D721Med (cell line): ENCODE data around the gene TLL1.

Experiments used
- DNase-seq: peaks from one replicate; pipeline ENCODE4 v3.0.0; 2011; ENCODE audit warnings: low spot score; ENCODE audit not compliant: insufficient read length
- FAIRE-seq: peaks from 2 replicates; lab custom pipeline; 2011; peaks lifted over from hg19 to GRCh38; lab: Jason Lieb, UNC
- CTCF ChIP-seq: IDR thresholded peaks from 2 replicates; pipeline ENCODE4 v1.5.1; 2012; ENCODE audit warnings: mild to moderate bottlenecking, control low read depth; ENCODE audit not compliant: insufficient read depth; ENCODE audit errors: missing control alignments

Gene TLL1

DNA sequence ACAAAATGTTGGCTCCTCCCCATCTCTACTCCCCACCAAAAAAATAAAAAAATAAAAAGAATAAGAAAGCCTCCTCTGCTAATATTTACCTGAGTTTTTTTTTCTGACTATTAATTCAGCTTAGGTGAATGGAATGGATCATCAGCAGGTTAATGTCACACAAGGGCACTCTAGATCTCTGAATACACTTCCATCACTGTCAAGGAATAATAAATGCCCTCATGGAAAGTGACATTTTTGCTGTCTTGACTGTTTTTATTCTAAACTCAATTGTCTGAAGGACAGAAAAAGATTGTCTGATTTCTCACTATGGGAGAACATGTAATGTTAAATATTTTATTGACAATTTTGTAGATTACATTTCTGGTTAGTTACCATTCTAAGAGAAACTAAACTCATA, 30.4 kb upstream of the TLL1 start:
- TF ChIP-seq CTCF: no peak
- no peak for FAIRE-seq
- no peak for DNase-seq

- FAIRE-seq (no peak), DNase-seq (no peak)
- no peak for TF ChIP-seq CTCF
These were observed 28.9 kb upstream of the TLL1 start for GRCh38 chr4:165844161-165844560.

DNA sequence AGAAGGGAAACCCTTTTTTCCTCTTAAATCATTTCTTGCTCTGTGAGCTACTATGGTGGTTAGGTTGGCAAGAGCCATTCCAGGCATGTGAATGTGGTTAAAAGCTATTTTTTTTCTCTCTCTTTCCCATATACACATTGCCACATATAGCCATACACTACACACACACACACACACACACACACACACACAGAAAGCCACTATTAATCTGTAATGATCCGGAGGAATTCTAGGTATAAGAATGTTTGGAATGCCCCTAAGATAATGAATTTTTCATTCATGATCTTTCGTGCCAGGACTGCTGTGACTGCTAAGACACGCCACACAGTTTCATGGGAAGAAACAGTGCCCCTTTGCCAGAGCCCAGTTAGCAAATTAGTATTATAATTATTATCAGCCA, 21.8 kb upstream of the TLL1 start:
- no peak for TF ChIP-seq CTCF
- DNase-seq (no peak), FAIRE-seq (no peak)

- DNase-seq (no peak), FAIRE-seq (no peak)
These were observed 17.8 kb upstream of the TLL1 start for GRCh38 chr4:165855191-165855590.

GRCh38 chr4:165861363-165861762, 11.7 kb upstream of the TLL1 start:
- DNase-seq (no peak), FAIRE-seq (no peak)
- TF ChIP-seq CTCF: no peak

More at GRCh38 chr4:165855191-165855590, 17.8 kb upstream of the TLL1 start:
- peak; percentile 26 for TF ChIP-seq CTCF

- DNase-seq (no peak), FAIRE-seq (no peak)
- peak; percentile 28 for TF ChIP-seq CTCF
These were observed 8.8 kb upstream of the TLL1 start for GRCh38 chr4:165864271-165864670.

DNA sequence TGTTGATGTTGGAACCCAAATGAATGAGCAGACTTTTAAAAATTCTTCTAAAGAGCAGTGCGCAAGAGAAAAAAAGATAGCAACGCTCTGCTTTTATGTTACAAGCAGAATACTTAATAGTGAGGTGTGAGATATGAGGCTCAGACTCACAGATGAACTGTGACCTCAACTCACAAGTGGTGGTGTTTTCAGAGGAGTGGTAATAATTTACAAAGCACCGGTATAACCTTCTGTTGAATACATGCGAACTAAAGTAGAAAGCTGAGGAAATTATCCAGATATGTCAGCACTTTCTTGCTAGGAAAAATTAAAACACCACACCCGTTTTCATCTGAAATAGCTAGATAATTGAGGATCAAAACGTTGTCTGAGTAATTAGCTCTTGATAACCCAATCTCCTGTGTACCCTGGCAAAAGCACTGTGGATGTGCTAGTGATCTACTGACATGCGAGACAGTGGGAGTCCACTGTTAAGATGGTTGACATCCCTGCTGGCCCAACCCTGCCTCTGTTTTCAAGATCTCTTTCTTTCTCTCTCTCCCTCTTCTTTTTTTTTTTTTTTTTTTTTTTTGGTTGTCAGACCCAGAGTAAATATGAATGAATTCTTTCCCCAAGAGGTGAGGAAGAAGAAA, 6.9 kb upstream of the TLL1 start:
- DNase-seq (no peak), FAIRE-seq (no peak)
- no peak for TF ChIP-seq CTCF
